GM12878 (cell line): ENCODE results near the gene RRP36. TPM values are rescaled to one million over a fixed set of nuclear protein-coding genes. Genes with fewer than 3 reads are reported as not detected.

ENCODE experiments used
- BACH1 ChIP-seq: fragments of 450-650 bp; IDR thresholded peaks from 2 replicates; pipeline ENCODE4 v1.6.1; 2017; ENCODE audit warnings: mild to moderate bottlenecking, borderline replicate concordance
- CBFB ChIP-seq: IDR thresholded peaks from 2 replicates; pipeline ENCODE4 v1.6.1; 2016; ENCODE audit warnings: antibody characterized with exemption, low read depth
- EGR1 ChIP-seq, 2 experiments: IDR thresholded peaks; 1 replicate in 1 of 2; 2 replicates in 1 of 2; pipeline ENCODE4 v1.6.1; 2011 to 2012; ENCODE audit warnings: low read depth in 2 of 2, low read length in 2 of 2, borderline replicate concordance in 1 of 2, mild to moderate bottlenecking in 1 of 2, moderate library complexity in 1 of 2
- ETV6 ChIP-seq, 2 experiments: fragments of 450-650 bp in 1 of 2; IDR thresholded peaks in 1 of 2; conservative IDR thresholded peaks in 1 of 2; 2 replicates each; pipeline ENCODE4 v1.6.1; 2014; ENCODE audit warnings: antibody characterized with exemption in 1 of 2, borderline replicate concordance in 1 of 2, low read depth in 1 of 2, mild to moderate bottlenecking in 1 of 2, moderate library complexity in 1 of 2
- HDAC2 ChIP-seq: fragments of 200-600 bp; sonication (generic); IDR thresholded peaks from 2 replicates; pipeline ENCODE4 v1.6.1; 2017
- IRF3 ChIP-seq: fragments of 450-650 bp; IDR thresholded peaks from 2 replicates; pipeline ENCODE4 v1.6.1; 2014; ENCODE audit warnings: mild to moderate bottlenecking
- IRF5 ChIP-seq: fragments of 450-650 bp; IDR thresholded peaks from 2 replicates; pipeline ENCODE4 v1.6.1; 2017; ENCODE audit warnings: borderline replicate concordance
- MYB ChIP-seq: fragments of 150-350 bp; IDR thresholded peaks from 2 replicates; pipeline ENCODE4 v1.6.1; 2014; ENCODE audit warnings: mild to moderate bottlenecking, low read depth, low read length, borderline replicate concordance
- NFIC ChIP-seq: IDR thresholded peaks from 2 replicates; pipeline ENCODE4 v1.6.1; 2012; ENCODE audit warnings: low read depth, mild to moderate bottlenecking, inconsistent platforms, low read length, moderate library complexity
- PKNOX1 ChIP-seq: fragments of 450-650 bp; IDR thresholded peaks from 2 replicates; pipeline ENCODE4 v1.6.1; 2016; ENCODE audit warnings: mild to moderate bottlenecking
- RELA ChIP-seq: fragments of 450-650 bp; IDR thresholded peaks from 2 replicates; pipeline ENCODE4 v1.8.0; 2014; ENCODE audit warnings: borderline replicate concordance; ENCODE audit not compliant: partially characterized antibody
- SKIL ChIP-seq: fragments of 450-650 bp; IDR thresholded peaks from 2 replicates; pipeline ENCODE4 v1.6.1; 2017; ENCODE audit warnings: mild to moderate bottlenecking, low read depth, inconsistent platforms; ENCODE audit not compliant: poor library complexity, severe bottlenecking
- SMC3 ChIP-seq: IDR thresholded peaks from 2 replicates; pipeline ENCODE4 v1.6.1; 2011; ENCODE audit warnings: low read length, improper control_type of control experiment, borderline replicate concordance
- SP1 ChIP-seq: IDR thresholded peaks from one replicate; pipeline ENCODE4 v1.6.1; 2011; ENCODE audit warnings: low read depth, low read length
- TBL1XR1 ChIP-seq: IDR thresholded peaks from 2 replicates; pipeline ENCODE4 v1.6.1; 2012; ENCODE audit warnings: low read depth, low read length, improper control_type of control experiment
- TCF3 ChIP-seq: IDR thresholded peaks from 2 replicates; pipeline ENCODE4 v1.6.1; 2012; ENCODE audit warnings: low read depth, mild to moderate bottlenecking, low read length, borderline replicate concordance; ENCODE audit not compliant: insufficient read depth
- WRNIP1 ChIP-seq: IDR thresholded peaks from 2 replicates; pipeline ENCODE4 v1.6.1; 2011; ENCODE audit warnings: low read depth, low read length, improper control_type of control experiment, borderline replicate concordance
- polyA plus RNA-seq, 11 experiments: library from polyadenylated mRNA; depleted of rRNA in 4 of 11; unstranded in 6 of 11; stranded (reverse) in 5 of 11; fragments of >200 nt; fragmentation: Nextera tagmentation in 4 of 11; fragmentation: Illumina TruSeq in 1 of 11; extraction: Ambion mirVana in 4 of 11; extraction: Trizol in 1 of 11; gene quantifications; 1 replicate in 1 of 11; 2 replicates in 10 of 11; pipeline versions ENCODE4 v1.2.1 to v1.2.3, GENCODE V29; 2011 to 2016; ENCODE audit warnings: inconsistent platforms in 2 of 11, missing spikeins in 2 of 11, low read depth in 1 of 11
- total RNA-seq, 4 experiments: library from RNA; depleted of rRNA in 3 of 4; stranded (reverse); fragments of >200 nt in 3 of 4; fragmentation: Illumina TruSeq in 1 of 4; extraction: Trizol in 1 of 4; gene quantifications; 2 replicates each; pipeline versions ENCODE4 v1.2.1 to v1.2.3, GENCODE V29; 2013 to 2021
- TF ChIP-seq, protein P1 (sequence below): IDR thresholded peaks from 2 replicates; pipeline ENCODE4 v1.6.1; 2012; ENCODE audit warnings: low read depth, low read length, improper control_type of control experiment
- TF ChIP-seq, protein P2 (sequence below): IDR thresholded peaks from 2 replicates; pipeline ENCODE4 v1.6.1; 2011; ENCODE audit warnings: mild to moderate bottlenecking, low read depth, low read length, moderate library complexity; ENCODE audit not compliant: insufficient replicate concordance
- TF ChIP-seq, protein P3 (sequence below): IDR thresholded peaks from 2 replicates; pipeline ENCODE4 v1.6.1; 2011; ENCODE audit warnings: borderline replicate concordance, low read depth, mild to moderate bottlenecking, moderate library complexity, low read length; ENCODE audit not compliant: insufficient read depth, poor library complexity, severe bottlenecking

Gene RRP36
- total and polyA plus RNA-seq, 10 of the 15 experiments (the other 5 are each of a cell fraction or from before 2014, with no cell fraction given), result 17.6 to 101 (median 69.7) TPM

- TF ChIP-seq HDAC2, result no peak
- TF ChIP-seq TCF3, result 0 out of 2 replicates have a peak, but pooled peaks have one; percentile 38
- peak in 1 of 2 experiments; percentile 77; a peak in 2 of 4 replicates for TF ChIP-seq ETV6 (conservative IDR thresholded peaks at IDR 0.05 in 1 of 2, IDR thresholded peaks at IDR 0.05 in 1 of 2; ENCODE audit: borderline replicate concordance in 1 of 2, low read depth in 1 of 2)
- TF ChIP-seq, protein P1, sequence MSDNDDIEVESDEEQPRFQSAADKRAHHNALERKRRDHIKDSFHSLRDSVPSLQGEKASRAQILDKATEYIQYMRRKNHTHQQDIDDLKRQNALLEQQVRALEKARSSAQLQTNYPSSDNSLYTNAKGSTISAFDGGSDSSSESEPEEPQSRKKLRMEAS, result peak; percentile 62
- TF ChIP-seq IRF3, result peak; percentile 9; the same call in 1 of the 2 replicates
- TF ChIP-seq, protein P2, sequence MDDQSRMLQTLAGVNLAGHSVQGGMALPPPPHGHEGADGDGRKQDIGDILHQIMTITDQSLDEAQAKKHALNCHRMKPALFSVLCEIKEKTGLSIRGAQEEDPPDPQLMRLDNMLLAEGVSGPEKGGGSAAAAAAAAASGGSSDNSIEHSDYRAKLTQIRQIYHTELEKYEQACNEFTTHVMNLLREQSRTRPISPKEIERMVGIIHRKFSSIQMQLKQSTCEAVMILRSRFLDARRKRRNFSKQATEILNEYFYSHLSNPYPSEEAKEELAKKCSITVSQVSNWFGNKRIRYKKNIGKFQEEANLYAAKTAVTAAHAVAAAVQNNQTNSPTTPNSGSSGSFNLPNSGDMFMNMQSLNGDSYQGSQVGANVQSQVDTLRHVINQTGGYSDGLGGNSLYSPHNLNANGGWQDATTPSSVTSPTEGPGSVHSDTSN, result peak; percentile 20
- peak; percentile 94 for TF ChIP-seq BACH1
- TF ChIP-seq, protein P3, sequence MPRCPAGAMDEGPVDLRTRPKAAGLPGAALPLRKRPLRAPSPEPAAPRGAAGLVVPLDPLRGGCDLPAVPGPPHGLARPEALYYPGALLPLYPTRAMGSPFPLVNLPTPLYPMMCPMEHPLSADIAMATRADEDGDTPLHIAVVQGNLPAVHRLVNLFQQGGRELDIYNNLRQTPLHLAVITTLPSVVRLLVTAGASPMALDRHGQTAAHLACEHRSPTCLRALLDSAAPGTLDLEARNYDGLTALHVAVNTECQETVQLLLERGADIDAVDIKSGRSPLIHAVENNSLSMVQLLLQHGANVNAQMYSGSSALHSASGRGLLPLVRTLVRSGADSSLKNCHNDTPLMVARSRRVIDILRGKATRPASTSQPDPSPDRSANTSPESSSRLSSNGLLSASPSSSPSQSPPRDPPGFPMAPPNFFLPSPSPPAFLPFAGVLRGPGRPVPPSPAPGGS, result peak; percentile 85
- no peak for TF ChIP-seq RELA
- no peak for TF ChIP-seq TBL1XR1
- no peak for TF ChIP-seq WRNIP1
- TF ChIP-seq MYB, result no peak
- 0 out of 2 replicates have a peak, but pooled peaks have one; percentile 2 for TF ChIP-seq SMC3
- no peak for TF ChIP-seq IRF5
- TF ChIP-seq NFIC, result no peak
- TF ChIP-seq CBFB, result peak; percentile 18; the same call in 1 of the 2 replicates
- TF ChIP-seq EGR1 (IDR thresholded peaks at IDR 0.05; ENCODE audit: borderline replicate concordance in 1 of 2, low read depth in 2 of 2, low read length in 2 of 2), result peak in 1 of 2 experiments; percentile 33; a peak in 1 of 3 replicates
- TF ChIP-seq PKNOX1, result 0 out of 2 replicates have a peak, but pooled peaks have one; percentile 9
- peak; percentile 74 for TF ChIP-seq SP1
- TF ChIP-seq SKIL, result no peak
Measured at GRCh38 chr6:43053545-43054205, 32.3 kb downstream of the RRP36 start, which contains the start of gene CUL7 (continued).
